HG02885 (cell line): ENCODE results near the gene KLF2.

Source experiments
- ATAC-seq: cut with Tn5 transposase; IDR thresholded peaks from one replicate; pipeline ENCODE4 v1.9.1; 2021; ENCODE audit warnings: mild to moderate bottlenecking; ENCODE audit not compliant: unreplicated experiment, poor library complexity

Gene KLF2

DNA sequence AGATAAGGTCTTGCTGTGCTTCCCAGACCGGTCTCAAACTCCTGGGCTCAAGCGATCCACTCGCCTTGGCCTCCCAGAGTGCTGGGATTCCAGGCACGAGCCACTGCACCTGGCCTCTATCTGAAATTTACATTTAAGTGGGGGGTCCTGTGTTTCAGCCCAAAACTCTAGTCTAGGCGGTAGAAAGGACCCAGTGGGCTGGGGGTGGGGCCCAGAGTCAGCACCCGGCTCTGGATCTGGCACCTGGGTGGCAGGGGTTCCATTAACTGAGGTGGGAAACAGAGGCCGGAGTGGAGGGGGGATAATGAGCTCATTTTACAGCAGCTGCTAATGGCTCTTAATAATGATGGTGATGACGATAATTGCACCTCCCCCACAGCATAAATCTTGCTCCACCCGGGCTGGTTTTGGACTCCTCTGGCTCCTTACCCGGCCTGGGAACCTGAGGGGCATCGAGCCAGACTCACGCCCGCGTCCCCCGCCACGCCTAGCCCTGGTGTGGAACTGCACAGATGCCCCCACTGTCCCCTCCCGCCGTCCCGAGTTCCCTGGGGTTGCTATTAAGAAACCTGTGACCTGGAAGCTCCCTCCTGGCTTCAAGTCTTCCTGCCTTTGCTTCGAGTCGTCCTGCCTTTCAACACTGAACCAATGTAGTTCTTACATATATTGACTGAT lies 17.8 kb upstream of the KLF2 start:
- no peak for ATAC-seq

DNA sequence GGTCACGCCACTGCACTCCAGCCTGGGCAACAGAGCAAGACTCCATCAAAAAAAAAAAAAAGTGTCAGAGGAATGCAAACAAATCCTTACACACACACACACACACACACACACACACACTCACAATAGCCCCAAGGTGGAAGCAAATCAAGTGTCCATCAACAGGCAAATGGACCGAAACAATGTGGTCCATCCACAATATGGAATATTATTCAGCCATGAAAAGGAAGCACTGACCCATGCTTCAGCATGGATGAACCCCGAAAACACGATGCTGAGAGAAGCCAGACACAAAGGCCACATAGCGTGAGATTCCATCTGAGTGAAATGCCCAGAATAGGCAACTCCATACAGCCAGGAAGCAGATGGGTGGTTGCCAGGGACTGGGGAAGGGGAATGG lies 16.5 kb upstream of the KLF2 start:
- ATAC-seq = no peak

DNA sequence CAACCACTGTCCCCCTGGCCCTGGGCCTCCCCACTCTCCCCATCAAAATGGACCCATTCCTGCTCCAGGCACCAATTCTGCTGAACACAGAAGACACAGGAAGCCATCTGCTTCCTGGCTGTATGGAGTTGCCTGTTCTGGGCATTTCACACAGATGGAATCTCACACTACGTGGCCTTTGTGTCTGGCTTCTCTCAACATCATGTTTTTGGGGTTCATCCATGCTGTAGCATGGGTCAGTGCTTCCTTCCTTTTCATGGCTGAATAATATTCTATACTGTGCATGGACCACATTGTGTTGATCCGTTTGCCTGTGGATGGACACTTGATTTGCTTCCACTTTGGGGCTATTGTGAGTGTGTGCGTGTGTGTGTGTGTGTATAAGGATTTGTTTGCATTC lies 15.0 kb upstream of the KLF2 start:
- ATAC-seq = no peak

DNA sequence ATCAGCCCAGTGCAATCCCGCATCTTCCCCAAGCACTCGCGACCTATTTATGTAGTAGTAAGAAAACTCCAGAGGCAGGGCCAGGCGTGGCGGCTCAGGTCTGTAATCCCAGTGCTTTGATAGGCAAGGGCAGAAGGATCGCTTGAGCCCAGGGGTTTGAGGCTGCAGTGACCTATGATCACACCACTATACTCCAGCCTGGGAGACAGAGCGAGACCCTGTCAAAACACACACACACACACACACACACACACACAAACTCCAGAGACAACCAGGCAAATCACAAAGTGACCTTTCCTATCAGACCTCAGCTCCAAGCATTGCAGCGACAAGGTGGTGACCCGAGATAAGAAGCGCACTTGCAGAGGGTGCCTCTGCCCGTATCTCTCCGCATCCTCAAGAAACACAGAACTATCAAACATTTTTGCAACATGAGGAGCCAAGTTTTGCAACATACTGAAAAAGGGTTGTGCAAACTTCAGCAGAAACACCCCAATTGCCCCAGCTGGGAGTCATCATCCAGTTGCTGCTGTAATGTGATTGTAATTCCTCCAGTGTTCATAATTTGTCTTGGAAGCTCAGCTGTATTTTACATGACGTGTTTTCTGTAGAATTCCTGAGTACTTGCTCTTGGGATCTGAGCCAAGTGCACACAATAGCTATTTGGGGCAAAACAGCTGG lies 8.7 kb upstream of the KLF2 start:
- no peak for ATAC-seq

DNA sequence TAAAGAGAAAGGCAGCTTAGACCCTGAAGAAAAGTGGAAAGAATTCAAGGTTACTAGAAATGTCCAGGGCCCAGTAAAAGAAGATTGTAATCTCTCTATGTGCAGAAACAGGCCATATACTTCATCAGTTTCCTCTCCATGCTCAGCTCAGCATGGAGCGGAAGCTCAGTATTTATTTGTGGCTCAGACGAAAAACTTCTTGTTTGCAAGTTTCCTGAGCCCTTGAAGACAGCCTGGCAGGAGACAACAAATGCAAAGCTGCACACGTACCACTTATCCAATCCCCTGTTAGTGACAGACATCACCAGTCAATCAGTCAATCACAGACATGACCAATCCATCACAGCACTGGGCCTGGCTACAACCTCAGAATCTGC lies 8.1 kb upstream of the KLF2 start:
- ATAC-seq = no peak

DNA sequence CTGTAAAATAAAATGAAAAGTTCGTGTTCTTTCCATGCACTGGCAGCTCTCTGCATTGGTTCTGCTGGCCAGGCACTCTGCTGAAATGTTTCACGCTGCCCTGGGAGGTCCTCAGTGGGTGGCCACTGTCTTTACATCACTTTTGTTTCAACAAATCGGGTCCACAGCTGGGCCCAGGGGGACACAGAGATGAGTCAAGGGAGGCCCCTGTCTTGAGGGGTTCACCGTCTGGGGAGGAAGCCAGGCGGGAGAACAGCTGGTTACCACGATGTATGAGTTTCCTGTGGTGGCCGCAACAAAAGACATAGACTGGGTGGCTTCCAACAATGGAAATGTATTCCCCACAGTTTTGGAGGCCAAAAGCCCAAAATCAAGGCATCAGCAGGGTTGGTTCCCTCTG lies 5.1 kb upstream of the KLF2 start:
- no peak for ATAC-seq

DNA sequence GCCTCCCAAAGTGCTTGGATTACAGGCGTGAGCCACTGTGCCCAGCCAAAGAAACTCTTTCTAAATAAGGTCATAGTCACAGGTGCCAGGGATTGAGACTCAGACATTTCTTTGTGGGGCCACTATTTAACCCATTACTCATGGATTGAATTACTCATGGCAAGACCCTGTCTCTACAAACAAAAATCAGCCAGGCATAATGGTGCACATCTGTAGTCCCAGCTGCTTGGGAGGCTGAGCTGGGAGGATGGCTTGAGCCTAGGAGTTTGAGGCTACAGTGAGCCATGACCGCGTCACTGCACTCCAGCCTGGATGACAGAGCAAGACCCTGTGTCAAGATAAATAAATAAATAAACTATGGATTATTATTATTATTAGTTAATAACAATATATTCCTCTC lies 3.6 kb upstream of the KLF2 start:
- ATAC-seq = no peak

DNA sequence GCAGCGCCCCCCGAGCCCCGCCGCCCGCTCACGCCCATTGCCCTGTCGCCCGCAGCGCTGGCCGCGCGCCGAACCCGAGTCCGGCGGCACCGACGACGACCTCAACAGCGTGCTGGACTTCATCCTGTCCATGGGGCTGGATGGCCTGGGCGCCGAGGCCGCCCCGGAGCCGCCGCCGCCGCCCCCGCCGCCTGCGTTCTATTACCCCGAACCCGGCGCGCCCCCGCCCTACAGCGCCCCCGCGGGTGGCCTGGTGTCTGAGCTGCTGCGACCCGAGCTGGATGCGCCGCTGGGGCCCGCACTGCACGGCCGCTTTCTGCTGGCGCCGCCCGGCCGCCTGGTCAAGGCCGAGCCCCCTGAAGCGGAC lies 518 bp downstream of the KLF2 start:
- ATAC-seq = peak; percentile 19

DNA sequence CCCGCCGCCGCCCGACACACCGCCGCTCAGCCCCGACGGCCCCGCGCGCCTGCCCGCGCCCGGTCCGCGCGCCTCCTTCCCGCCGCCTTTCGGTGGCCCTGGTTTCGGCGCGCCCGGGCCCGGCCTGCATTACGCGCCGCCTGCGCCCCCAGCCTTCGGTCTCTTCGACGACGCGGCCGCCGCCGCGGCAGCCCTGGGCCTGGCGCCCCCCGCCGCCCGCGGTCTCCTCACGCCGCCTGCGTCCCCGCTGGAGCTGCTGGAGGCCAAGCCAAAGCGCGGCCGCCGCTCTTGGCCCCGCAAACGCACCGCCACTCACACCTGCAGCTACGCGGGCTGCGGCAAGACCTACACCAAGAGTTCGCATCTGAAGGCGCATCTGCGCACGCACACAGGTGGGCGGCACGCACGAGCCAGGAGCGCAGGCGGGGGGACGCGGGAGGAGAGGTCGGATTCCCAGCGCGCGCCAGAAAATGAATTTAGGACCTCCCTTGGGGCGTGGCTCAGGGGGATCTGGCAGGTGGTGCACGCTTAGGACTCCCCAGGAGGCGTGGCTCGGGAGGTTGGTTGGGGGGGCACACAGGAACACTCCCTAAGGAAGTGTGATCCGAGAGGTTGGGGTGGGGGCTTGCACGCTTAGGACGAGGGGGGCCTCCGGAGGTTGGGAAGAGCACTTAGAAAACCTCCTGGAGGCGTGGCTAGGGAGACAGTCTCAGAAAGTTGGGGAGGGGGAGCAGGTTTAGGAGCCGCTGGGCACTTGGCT lies 1.2 kb downstream of the KLF2 start:
- ATAC-seq = no peak

DNA sequence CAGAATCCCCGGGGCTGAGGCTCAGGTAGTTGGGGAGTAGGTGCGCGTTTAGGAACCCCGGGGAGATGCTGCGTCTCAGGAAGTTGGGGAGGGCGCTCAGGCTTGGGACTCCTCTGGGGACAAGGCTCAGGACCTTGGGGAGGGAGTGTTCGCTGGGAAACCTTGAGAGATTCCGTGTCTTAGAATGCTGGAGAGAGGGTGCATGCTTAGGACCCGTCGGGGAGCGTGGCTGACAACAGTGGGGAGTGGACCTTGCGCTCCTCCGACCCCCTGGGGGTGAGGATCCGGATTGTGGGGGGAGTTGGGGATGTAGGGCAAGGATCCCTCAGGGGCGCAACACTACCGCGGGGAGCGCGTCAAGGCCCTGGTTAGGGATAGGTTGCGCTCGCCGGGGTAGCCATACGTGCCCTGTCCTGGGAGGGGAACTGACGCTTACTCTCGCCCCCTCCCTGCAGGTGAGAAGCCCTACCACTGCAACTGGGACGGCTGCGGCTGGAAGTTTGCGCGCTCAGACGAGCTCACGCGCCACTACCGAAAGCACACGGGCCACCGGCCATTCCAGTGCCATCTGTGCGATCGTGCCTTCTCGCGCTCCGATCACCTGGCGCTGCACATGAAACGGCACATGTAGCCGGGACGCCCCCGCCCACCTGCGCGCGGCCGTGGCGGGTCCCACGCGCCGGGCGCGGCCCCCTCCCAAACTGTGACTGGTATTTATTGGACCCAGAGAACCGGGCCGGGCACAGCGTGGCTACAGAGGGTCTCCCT lies 2.0 kb downstream of the KLF2 start:
- ATAC-seq = no peak

DNA sequence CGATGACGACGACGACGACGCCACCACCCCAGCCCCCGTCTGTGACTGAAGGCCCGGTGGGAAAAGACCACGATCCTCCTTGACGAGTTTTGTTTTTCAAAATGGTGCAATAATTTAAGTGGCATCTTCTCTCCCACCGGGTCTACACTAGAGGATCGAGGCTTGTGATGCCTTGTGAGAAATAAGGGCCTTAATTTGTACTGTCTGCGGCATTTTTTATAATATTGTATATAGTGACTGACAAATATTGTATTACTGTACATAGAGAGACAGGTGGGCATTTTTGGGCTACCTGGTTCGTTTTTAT lies 2.5 kb downstream of the KLF2 start:
- no peak for ATAC-seq

DNA sequence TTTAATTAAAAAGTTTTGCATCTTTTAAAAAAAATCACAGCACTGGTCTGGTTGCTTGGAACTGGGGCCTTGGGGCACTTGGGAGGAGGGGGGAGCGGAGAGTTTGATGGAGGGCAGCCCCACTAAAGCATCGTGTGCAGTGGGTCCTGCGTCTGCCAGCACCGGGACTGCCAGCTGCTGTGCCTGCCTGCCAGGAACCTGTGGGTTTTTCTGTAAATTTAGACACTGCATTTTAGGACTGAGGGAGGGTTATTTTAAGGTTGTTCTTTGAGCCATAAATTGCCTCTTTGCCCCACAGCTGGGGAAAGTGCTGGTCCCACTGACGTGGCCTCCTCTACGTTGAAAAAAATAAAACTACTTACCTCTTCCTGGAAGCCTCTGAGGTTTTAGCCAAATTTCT lies 2.9 kb downstream of the KLF2 start:
- ATAC-seq = no peak

DNA sequence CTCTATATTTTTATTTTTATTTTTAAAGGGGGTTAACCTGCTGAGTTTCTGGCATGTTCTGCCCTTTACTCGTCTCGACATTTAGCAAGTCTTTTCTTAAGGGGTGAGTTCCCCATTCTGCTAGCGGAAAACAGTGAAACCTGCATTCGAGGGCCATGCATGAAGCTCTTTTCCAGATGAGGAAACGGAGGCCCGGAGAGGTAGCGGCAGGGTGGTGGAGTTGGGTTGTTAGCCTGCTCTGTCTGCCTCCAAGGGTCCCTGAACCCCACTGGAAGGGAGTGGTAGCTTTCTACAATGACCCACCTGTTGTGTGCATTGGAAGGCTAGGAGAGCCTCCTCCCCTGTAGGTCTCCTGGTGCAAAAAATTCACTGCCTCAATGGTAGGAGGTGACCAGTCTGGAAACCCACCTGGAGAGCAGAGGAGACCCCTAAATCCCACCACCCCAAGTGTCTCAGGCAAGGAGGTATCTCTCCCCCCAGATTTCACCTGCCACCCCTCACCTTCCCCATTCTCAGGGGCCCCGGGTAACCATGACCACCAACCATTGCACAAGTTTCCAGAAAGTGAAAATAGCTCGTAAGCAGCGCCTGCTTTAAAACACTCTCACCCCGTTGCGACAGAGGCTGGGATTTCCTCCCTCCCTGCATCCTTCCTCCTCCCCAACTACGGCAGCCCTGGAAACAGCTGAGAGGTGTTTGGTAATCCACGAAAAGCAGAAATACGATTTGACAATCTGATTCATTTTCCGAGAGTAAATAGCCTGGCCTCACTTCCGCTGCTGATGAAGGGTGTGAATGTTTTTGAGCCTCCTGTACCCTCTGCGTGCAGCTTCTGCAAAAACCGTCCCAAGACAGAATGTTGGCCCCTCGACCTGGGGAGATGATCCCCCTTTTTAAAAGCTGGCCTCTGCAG lies 3.5 kb downstream of the KLF2 start:
- ATAC-seq = no peak

DNA sequence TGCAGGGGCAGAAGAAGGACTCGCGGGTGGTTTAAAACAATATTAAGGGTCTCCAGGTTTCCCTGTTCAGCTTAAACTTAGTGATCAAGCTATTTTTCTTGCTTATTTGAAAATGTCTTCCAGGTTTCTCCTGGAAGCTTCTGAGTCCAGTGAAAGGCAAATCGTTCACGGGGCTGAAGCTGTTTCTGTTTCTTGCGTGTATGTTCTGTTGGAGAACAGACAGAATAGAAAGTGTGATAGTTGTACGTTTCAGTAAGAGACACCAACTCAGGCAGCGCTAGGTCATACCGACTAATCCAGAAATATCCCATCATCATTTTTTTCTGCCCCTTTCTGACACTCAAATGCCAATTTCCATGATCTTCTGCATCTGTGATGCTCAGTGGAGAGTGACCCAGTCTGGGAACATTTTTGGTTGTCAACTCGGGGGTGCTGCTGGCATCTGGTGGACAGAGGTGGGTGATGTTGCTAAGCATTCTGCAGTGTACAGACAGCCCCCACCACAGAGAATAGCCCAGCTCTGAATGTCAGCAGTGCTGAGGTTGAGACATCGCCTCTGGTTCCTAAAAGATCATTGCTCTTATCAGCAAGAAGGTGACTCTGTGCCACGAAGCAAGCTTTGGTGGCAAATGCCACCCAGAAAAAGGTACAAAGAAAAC lies 4.3 kb downstream of the KLF2 start:
- no peak for ATAC-seq

DNA sequence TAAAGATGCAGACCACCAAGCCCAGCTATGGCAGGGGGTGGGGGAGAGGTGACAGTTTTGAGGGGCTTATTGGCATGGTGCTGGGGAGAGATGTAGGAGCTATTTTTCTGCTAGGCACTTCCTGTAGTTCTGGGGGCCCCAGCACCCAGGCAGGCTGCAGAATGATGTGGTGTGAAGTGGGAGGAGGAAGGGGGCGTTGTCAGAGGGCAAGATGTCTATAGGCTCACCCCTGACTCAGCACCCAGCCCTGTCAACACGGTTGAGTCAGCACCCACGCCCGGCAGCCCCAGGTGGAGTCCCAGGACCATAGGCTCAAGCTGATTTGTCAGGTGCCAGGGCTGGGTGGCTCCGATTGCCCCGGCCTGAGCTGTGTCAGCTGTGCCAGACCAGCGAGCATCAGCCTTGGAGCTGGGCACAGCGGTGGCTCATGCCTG lies 5.8 kb downstream of the KLF2 start:
- ATAC-seq = no peak

DNA sequence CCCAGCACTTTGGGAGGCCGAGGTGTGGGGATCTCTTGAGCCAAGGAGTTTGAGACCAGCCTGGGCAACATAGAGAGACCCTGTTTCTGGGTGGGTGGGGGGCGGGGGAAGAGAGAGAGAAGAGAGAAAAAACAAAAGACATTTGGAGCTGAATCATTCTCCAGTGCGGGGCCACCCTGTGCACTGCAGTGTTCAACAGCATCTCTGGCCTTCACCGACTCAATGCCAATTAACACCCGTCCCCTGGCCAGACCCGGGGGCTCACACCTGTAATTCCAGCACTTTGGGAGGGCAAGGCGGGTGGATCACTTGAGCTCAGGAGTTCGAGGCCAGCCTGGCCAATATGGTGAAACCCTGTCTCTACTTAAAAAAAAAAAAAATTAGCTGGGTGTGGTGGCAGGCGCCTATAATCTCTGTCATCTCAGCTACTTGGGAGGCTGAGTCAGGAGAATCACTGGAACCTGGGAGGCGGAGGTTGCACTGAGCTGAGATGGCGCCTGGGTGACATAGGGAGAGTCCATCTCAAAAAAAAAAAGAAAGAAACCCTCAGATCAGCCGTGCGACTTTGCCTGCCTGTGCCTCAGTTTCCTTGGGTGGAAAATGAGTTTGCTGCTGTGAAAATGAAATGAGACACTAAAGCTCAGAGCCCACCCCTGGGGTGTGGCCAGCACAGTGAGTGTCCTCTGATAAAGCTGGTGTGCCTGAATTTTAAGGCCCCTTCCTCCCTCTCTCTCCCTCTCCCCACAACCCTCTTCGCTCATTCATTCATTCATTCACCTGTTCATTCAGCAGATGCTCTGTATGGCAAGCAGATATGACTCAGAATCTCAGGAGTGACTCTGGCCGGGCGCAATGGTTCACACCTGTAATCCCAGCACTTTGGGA lies 6.4 kb downstream of the KLF2 start:
- no peak for ATAC-seq

DNA sequence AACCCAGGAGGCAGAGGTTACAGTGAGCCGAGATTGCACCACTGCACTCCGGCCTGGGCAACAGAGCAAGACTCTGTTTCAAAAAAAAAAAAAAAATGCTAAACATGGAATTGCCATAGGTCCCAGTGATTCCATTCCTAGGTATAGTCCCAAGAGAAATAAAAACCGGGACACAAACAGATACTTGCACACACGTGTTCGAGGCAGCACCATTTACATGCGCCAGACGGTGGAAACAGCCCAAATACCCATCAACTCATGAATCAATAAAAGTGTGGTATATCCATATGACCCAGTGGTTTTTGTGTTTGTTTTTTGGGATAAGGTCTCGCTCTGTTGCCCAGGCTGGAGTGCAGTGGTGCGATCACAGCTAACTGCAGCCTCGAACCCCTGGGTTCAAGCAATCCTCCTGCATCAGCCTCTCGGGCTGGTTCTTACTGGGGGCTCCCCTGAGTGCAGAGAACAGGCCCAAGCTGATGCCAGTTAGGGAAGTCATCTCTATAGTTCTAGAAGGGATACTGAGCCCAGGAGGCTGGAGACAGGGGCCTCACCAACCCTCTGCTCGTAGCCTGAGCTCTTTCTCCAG lies 8.5 kb downstream of the KLF2 start:
- ATAC-seq = no peak

DNA sequence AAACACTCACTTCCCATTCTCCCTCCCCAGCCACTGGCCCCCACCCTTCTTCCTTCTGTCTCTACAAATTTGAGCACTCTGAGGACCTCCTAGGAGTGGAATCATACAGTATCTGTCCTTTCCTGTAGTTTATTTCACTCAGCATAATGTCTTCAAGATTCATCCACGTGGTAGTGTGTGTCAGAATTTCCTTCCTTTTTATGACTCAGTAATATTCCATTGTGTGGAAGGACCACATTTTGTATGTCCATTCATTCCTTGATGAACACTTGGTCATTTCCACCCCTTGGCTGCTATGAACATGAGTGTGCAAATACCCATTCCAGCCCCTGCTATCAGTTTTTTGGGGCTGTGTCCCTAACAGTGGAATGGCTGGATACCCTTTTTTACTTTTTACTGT lies 9.8 kb downstream of the KLF2 start:
- ATAC-seq = no peak
